OCI-LY3 (cell line): Measurements from ENCODE around the gene SRSF2.

Source experiments
- H2AFZ ChIP-seq: fragments of 200-600, 300-600 bp; shearing (Covaris generic); 2 replicates; pipeline ENCODE4 v1.6.0; 2014; ENCODE audit warnings: antibody characterized with exemption, low read depth, low read length
- H3K27ac ChIP-seq: fragments of 200-600, 300-600 bp; sonication (generic); 2 replicates; pipeline ENCODE4 v1.5.1; 2014; ENCODE audit warnings: mild to moderate bottlenecking, low read length, moderate library complexity, mixed read lengths
- H3K27me3 ChIP-seq: fragments of 200-600, 300-600 bp; sonication (generic); 2 replicates; pipeline ENCODE4 v1.6.1; 2014; ENCODE audit warnings: low read depth, low read length, mixed read lengths
- H3K36me3 ChIP-seq: fragments of 200-600, 300-600 bp; sonication (generic); replicated peaks from 2 replicates; pipeline ENCODE3; 2014; ENCODE audit warnings: low read depth, low read length, mixed read lengths
- H3K4me1 ChIP-seq: fragments of 300-600, 200-600 bp; sonication (generic); 2 replicates; pipeline ENCODE4 v1.6.1; 2014; ENCODE audit warnings: low read length, mixed read lengths
- H3K4me2 ChIP-seq: fragments of 200-600, 300-600 bp; sonication (generic); 2 replicates; pipeline ENCODE4 v1.6.1; 2014; ENCODE audit warnings: low read length, mixed read lengths
- H3K4me3 ChIP-seq: fragments of 300-600, 200-600 bp; sonication (generic); 2 replicates; pipeline ENCODE4 v1.5.1; 2014; ENCODE audit warnings: antibody characterized with exemption, mild to moderate bottlenecking, low read length, moderate library complexity
- H3K79me2 ChIP-seq: fragments of 300-600, 200-600 bp; shearing (Covaris generic); 2 replicates; pipeline ENCODE4 v1.6.1; 2014; ENCODE audit warnings: mild to moderate bottlenecking, low read length, mixed read lengths
- H3K9ac ChIP-seq: fragments of 300-600, 200-600 bp; shearing (Covaris generic); 2 replicates; pipeline ENCODE4 v1.6.0; 2014; ENCODE audit warnings: mild to moderate bottlenecking, low read length, moderate library complexity
- H3K9me3 ChIP-seq: fragments of 200-600, 300-600 bp; shearing (Covaris generic); 2 replicates; pipeline ENCODE4 v1.6.1; 2014; ENCODE audit warnings: low read length, mixed read lengths; ENCODE audit not compliant: insufficient read depth
- H4K20me1 ChIP-seq: fragments of 200-600, 300-600 bp; sonication (generic); 2 replicates; pipeline ENCODE4 v1.6.1; 2016; ENCODE audit warnings: low read length, mixed read lengths; ENCODE audit not compliant: insufficient read depth
- EZH2phosphoT487 ChIP-seq: fragments of 200-600 bp; shearing (Covaris generic); IDR thresholded peaks from 2 replicates; pipeline ENCODE4 v1.6.1; 2018; ENCODE audit warnings: antibody characterized with exemption, mixed run types, low read depth
- TF ChIP-seq, protein P1 (sequence below): fragments of 200-600, 300-600 bp; sonication (generic); IDR thresholded peaks from 2 replicates; pipeline ENCODE4 v1.5.1; 2014; ENCODE audit warnings: antibody characterized with exemption, low read length, low read depth

SRSF2 gene

DNA sequence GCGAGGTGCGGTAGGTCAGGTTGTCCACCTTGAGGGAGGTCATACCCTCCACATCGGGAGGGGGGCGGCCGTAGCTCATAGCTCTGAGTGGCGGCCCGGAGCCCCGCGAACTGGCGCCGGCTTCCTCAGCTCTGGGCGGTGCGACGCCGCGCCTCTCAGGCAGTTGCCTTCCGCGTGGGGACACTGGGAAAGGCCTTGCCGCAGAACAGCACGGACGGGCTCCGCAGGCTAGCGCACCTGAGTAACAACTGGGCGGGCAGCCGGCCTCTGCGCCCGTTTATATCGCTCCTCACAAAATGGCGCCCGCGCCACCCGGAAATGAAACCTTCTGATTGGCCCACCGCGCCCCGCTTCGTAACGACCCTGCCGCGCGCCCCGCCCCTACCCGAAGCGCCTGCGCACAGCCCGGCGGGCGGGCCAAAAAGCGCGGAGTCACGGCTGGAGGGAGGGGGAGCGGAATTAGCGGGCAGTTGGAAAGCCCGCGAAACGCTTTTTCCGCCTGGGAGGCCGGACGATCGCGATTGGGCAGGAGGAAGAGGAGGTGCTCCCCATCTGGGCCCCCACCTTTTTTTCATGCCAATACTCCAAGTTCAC is at the start of gene SRSF2:
Gene SRSF2, minus strand, starts transcription at position 250 of the 594 bp plus-strand sequence. Its CDS starts 171 bp downstream, at position 79.
- TF ChIP-seq, protein P1, sequence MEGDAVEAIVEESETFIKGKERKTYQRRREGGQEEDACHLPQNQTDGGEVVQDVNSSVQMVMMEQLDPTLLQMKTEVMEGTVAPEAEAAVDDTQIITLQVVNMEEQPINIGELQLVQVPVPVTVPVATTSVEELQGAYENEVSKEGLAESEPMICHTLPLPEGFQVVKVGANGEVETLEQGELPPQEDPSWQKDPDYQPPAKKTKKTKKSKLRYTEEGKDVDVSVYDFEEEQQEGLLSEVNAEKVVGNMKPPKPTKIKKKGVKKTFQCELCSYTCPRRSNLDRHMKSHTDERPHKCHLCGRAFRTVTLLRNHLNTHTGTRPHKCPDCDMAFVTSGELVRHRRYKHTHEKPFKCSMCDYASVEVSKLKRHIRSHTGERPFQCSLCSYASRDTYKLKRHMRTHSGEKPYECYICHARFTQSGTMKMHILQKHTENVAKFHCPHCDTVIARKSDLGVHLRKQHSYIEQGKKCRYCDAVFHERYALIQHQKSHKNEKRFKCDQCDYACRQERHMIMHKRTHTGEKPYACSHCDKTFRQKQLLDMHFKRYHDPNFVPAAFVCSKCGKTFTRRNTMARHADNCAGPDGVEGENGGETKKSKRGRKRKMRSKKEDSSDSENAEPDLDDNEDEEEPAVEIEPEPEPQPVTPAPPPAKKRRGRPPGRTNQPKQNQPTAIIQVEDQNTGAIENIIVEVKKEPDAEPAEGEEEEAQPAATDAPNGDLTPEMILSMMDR, result no peak
- no peak for TF ChIP-seq EZH2phosphoT487
- peak within 1 kb of the TSS; percentile 94 for H3K4me2 ChIP-seq
- no peaks in the 10 kb centered on the region for H3K9me3 ChIP-seq
- H3K4me3 ChIP-seq, result peak within 1 kb of the TSS; percentile 98
- H2AFZ ChIP-seq, result no peak within 1 kb of the TSS
- H3K9ac ChIP-seq, result peak within 1 kb of the TSS; percentile 99
- H3K79me2 ChIP-seq, result peaks cover 59% of the 10 kb centered on the region
- H3K27me3 ChIP-seq, result no peaks in the 10 kb centered on the region
- peaks cover 38% of the 10 kb centered on the region for H4K20me1 ChIP-seq
- H3K27ac ChIP-seq, result peak within 1 kb of the TSS; percentile 91
- H3K36me3 ChIP-seq, result peaks cover 49% of the 10 kb centered on the region
- peaks cover 30% of the 10 kb centered on the region for H3K4me1 ChIP-seq

DNA sequence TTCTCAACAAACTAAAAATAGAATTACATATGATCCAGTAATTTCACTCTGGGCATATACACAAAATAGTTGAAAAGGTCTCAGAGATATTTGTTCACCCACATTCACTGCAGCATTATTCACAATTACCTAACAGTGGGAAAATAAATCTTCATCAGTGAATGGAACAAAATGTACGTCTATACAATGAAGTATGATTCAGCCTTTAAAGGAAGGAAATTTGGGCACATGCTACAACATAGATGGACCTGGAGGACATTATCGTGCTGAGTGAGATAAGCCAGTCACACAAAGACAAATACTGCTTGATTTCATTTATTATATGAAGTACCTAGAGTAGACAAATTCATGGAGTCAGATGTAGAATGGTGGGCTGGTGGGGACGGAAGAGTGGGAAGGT is 47.8 kb upstream of the SRSF2 start:
- Histone ChIP-seq H3K79me2 (no peaks in the 10 kb centered on the region), H3K4me2 (no peak overlapping the region), H3K4me1 (no peaks in the 10 kb centered on the region), H3K27ac (no peak overlapping the region), H3K4me3 (no peak overlapping the region), H4K20me1 (no peaks in the 10 kb centered on the region), H2AFZ (no peak overlapping the region), H3K9ac (no peak overlapping the region), H3K9me3 (no peaks in the 10 kb centered on the region), H3K27me3 (no peaks in the 10 kb centered on the region), H3K36me3 (no peaks in the 10 kb centered on the region)
- TF ChIP-seq EZH2phosphoT487, result no peak
- TF ChIP-seq, protein P1, result no peak

DNA sequence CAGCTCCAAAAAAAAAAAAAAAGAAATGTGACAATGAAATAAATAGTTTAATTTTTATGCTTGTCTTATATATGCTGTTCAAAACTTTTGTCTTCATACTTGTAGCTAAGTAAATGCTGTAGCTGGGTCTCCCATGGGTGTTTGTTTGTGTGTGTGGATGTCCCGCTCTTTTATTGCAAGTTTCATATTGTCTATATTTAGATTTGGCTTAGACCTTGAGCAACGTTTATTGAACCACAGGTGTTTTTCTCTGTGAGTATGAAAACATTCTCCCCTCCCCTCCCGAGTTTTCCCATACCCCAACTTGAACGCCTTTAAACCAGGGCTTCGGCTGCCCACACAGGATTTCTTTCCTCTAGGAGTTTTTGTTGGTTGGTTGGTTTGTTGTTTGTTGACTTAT is 46.0 kb upstream of the SRSF2 start:
- Histone ChIP-seq H3K79me2 (no peaks in the 10 kb centered on the region), H3K27ac (no peak overlapping the region), H3K4me1 (no peaks in the 10 kb centered on the region), H3K36me3 (no peaks in the 10 kb centered on the region), H3K27me3 (no peaks in the 10 kb centered on the region), H2AFZ (no peak overlapping the region), H4K20me1 (no peaks in the 10 kb centered on the region), H3K9me3 (no peaks in the 10 kb centered on the region), H3K9ac (no peak overlapping the region), H3K4me2 (no peak overlapping the region), H3K4me3 (no peak overlapping the region)
- TF ChIP-seq, protein P1, result no peak
- no peak for TF ChIP-seq EZH2phosphoT487

- TF ChIP-seq, protein P1, result no peak
- TF ChIP-seq EZH2phosphoT487, result no peak
- no peak overlapping the region for H3K4me3 ChIP-seq
- H3K27me3 ChIP-seq, result no peaks in the 10 kb centered on the region
- H3K4me2 ChIP-seq, result no peak overlapping the region
- H3K4me1 ChIP-seq, result no peaks in the 10 kb centered on the region
- no peak overlapping the region for H3K27ac ChIP-seq
- H3K79me2 ChIP-seq, result no peaks in the 10 kb centered on the region
- no peaks in the 10 kb centered on the region for H3K36me3 ChIP-seq
- no peaks in the 10 kb centered on the region for H4K20me1 ChIP-seq
- no peaks in the 10 kb centered on the region for H3K9me3 ChIP-seq
- no peak overlapping the region for H2AFZ ChIP-seq
- H3K9ac ChIP-seq, result no peak overlapping the region
Measured at GRCh38 chr17:76781056-76781982, 44.2 kb upstream of the SRSF2 start.
